Measurements from ENCODE around the gene TMBIM1.

Gene TMBIM1

DNA sequence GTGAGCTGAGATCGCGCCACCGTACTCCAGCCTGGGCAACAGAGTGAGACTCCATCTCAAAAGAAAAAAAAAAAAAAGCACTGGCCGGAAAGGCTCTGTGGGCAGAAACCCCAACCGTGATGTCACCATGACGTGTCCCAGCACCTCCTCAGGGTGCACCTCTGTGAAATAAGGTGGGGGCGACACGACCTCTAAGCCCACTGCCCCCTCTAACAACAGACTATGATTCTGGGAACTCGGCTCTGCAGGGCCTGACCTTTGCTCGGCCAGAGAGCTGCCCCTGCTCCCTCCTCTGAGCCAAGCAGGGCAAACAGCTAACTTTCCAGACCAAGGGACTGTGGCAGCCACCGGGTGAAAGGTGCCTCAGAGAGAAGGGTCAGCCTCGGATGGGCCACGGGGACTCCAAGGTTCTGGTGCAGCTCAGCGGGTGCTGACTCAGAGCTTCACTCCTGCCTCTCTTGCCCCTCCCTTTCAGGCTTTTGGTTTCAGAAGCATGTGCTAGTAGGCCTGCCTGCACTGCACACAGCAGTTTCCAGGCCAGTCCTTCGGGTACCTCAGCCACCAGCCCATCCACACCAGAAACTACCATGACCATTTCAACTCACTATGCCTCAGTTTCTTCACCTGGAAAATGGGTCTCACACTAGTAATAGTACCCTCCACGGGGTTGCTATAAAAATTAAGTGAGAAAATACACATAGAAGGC lies 8.0 kb downstream of the TMBIM1 start:
- in situ Hi-C loops (cut with HindIII; ENCODE audit: low sequenced_read_pairs) = no loop called here
- TF ChIP-seq, protein P1, sequence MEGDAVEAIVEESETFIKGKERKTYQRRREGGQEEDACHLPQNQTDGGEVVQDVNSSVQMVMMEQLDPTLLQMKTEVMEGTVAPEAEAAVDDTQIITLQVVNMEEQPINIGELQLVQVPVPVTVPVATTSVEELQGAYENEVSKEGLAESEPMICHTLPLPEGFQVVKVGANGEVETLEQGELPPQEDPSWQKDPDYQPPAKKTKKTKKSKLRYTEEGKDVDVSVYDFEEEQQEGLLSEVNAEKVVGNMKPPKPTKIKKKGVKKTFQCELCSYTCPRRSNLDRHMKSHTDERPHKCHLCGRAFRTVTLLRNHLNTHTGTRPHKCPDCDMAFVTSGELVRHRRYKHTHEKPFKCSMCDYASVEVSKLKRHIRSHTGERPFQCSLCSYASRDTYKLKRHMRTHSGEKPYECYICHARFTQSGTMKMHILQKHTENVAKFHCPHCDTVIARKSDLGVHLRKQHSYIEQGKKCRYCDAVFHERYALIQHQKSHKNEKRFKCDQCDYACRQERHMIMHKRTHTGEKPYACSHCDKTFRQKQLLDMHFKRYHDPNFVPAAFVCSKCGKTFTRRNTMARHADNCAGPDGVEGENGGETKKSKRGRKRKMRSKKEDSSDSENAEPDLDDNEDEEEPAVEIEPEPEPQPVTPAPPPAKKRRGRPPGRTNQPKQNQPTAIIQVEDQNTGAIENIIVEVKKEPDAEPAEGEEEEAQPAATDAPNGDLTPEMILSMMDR (IDR thresholded peaks at IDR 0.05; ENCODE audit: low read depth, low read length) = no peak
- peak; percentile 71 for DNase-seq (ENCODE audit: low read depth, low spot score)
- H3K4me3 ChIP-seq (ENCODE audit: low read depth, low read length) = no peak overlapping the region

DNA sequence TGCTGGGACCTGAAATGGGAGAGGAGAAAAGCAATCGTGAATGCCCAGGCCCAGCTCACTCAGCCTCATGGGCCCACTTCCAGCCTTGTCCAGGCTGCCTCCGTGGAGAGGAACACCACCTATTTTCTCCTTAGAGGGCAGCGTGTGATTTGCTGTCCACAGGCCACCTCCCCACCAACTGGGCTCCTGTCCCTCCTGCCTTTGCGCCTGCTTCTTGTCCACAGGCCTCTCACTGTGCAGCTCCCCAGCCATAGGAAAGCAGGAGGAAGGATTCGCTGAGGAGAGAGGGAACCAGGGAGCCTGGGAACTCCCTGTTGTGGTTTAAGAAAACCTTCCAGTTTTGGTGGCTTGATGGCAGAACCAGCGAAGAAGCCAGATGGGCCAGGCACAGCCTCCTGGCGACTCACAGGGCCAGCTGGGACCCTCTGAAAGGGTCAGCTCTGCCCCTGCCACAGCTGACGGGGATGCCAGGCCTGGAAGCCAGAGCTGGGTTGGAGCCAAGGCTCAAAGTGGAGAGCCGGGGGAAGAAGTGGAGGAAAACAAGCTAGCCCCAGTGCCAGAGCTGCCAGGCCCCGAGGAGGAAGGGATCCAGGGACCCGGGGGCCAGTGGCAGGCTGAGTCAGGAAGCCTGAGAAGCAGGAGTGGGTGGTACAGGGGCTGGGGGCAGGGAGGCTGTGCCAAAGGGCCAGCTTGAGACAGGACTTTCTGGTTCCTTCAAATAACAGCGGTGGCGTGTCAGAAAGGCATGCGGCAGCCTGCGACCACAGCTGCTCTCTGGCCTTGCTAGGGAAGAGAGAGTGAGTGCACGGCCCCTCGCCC lies 9.9 kb downstream of the TMBIM1 start:
- peak; percentile 27 for DNase-seq (ENCODE audit: low read depth, low spot score)
- in situ Hi-C loops (cut with HindIII; ENCODE audit: low sequenced_read_pairs) = no loop called here
- TF ChIP-seq, protein P1 (IDR thresholded peaks at IDR 0.05; ENCODE audit: low read depth, low read length) = no peak
- H3K4me3 ChIP-seq (ENCODE audit: low read depth, low read length) = no peak overlapping the region

DNA sequence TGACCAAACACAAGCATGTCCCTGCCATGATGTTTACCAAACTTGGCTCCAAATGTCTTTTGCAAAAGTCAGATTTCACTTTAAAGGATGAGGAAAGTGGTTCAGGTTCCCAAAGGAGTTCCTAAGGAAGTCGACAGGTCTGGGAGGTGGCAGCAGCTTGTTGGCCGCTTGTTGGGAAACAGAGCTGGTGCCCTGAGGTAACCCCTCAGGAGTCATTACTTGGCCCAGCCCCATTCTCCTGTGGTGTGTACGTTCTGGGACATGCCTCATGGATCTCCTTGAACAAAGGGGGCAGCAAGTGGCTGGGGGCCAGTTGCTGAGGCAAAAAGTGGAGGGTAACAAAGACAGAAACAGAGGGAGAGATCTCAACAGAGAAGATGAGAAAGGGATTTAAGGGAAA lies 10.9 kb downstream of the TMBIM1 start:
- in situ Hi-C loops (cut with HindIII; ENCODE audit: low sequenced_read_pairs) = no loop called here
- peak; percentile 20 for DNase-seq (ENCODE audit: low read depth, low spot score)

DNA sequence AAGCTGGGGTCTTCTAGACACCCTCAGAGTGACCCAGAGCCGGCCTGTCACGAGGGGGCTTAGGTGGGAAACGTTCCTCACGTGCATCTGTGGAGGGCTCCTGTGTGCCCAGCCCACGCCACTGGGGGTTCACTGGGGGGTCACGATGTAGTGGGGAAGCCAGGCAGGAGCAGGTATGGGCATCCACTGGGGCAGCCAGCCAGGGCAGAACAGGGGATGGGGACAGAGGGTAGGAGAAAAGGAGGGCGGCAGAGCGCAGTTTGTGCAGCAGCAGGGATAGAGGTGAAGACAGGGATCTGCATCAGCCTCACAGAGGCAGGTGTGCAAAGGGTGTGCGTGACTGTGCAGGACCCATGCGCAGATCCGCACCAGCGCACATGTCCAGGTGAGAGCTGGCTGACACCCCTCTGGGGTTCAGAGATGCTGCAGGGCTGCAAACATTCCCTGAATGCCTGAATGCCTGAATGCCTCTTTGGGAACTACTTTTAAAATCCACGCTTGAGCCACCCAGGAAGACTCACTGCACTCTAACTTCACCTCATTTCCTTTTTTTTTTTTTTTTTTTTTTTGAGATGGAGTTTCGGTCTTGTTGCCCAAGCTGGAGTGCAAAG lies 11.9 kb downstream of the TMBIM1 start:
- TF ChIP-seq, protein P1 (IDR thresholded peaks at IDR 0.05; ENCODE audit: low read depth, low read length) = no peak

More for the DNA sequence above, 10.9 kb downstream of the TMBIM1 start:
- H3K4me3 ChIP-seq (ENCODE audit: low read depth, low read length) = no peak overlapping the region
- TF ChIP-seq, protein P1 (IDR thresholded peaks at IDR 0.05; ENCODE audit: low read depth, low read length) = no peak

DNA sequence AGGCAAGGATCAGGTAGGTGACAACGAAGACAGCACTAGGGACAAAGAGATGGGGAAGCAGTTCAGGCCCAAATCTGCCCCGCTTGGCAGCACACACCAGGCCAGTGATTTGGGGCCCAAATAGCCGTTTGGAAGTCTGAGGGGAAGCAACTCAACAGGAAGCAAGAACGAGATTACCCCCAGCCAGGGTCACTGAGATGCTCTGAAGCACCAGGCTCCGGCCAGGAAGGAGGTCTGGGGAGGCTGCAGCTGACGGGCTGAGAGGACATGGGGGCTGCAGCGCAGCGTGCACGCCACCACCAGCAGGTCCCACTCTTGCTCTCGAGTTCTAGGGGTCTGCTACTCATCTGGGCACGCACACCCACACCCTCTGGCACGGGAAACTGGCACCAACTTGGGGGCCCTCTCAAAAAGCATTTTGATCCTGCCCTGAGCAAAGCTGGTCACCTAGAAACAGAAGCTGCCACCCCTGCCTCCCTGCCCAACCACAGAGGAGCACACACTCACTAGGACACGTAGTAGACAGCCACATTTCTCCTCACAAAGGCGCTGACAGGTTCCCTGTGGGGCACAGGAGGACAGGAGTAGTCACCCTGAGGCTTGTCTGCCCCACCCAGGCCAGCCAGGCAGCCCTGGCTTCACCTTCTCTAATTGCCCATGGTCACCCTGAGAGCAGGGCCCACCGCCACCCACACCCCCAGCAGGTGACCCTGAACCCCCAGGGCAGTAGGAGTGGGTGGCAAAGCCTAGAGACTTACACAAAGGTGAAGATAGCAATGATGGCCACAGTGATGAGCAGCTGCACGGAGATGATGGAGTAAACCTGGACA lies 13.6 kb downstream of the TMBIM1 start:
- no peak overlapping the region for H3K4me3 ChIP-seq (ENCODE audit: low read depth, low read length)
- TF ChIP-seq, protein P1 (IDR thresholded peaks at IDR 0.05; ENCODE audit: low read depth, low read length) = no peak
- no peak for DNase-seq (ENCODE audit: low read depth, low spot score)
- in situ Hi-C loops (cut with HindIII; ENCODE audit: low sequenced_read_pairs) = no loop called here

More for the DNA sequence above, 11.9 kb downstream of the TMBIM1 start:
- no peak overlapping the region for H3K4me3 ChIP-seq (ENCODE audit: low read depth, low read length)
- DNase-seq (ENCODE audit: low read depth, low spot score) = no peak
- in situ Hi-C loops (cut with HindIII; ENCODE audit: low sequenced_read_pairs) = no loop called here

DNA sequence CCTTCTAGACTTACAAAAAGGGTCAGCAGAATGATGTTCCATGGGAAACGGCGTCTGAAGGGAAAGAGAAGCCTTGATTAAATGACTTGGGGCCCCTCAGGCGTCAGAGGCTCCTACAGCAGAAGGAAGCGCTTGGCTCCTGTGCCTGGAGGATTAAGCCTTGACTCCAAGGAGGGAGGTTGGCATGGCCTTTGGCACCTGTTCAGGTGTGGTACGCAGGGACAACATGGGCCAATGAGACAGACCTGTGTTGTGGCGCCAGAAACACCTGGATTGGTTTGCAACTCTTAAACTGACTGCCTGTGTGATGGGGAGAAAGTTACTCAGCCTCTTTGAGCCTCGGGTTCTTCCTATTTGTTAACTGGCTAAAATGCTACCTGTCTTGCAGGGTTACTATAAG lies 14.4 kb downstream of the TMBIM1 start:
- TF ChIP-seq, protein P1 (IDR thresholded peaks at IDR 0.05; ENCODE audit: low read depth, low read length) = no peak
- H3K4me3 ChIP-seq (ENCODE audit: low read depth, low read length) = no peak overlapping the region
- in situ Hi-C loops (cut with HindIII; ENCODE audit: low sequenced_read_pairs) = no loop called here
- no peak for DNase-seq (ENCODE audit: low read depth, low spot score)

All from astrocyte of the spinal cord (primary cell).